Endothelial cell of umbilical vein (primary cell): Measurements from ENCODE around the gene FOXJ3. TPM values are rescaled to one million over a fixed set of nuclear protein-coding genes. Genes with fewer than 3 reads are reported as not detected.

ENCODE experiments used
- BruUV-seq: library from RNA; stranded (reverse); fragments of 400-500 nt; replicated peaks from 2 replicates; lab custom pipeline; 2021; lab: Mats Ljungman, UMichigan
- CTCF ChIA-PET: fragments of 300-600, 350-600 bp; sonication (Branson Sonifier 250); formaldehyde crosslinking; loops from one replicate; lab custom pipeline; 2021; ENCODE audit warnings: antibody characterized with exemption, inconsistent platforms; lab: Charles Lee
- POLR2A ChIA-PET: fragments of 300-600, 350-600 bp; sonication (Branson Sonifier 250); formaldehyde crosslinking; loops from one replicate; lab custom pipeline; 2021; ENCODE audit warnings: antibody characterized with exemption, inconsistent platforms; lab: Charles Lee
- DNase-seq: peaks from one replicate; pipeline ENCODE4 v3.0.0-alpha.2; 2011; ENCODE audit warnings: low read depth, low spot score
- FAIRE-seq: peaks from 2 replicates; lab custom pipeline; 2011; peaks lifted over from hg19 to GRCh38; lab: Jason Lieb, UNC
- H2AFZ ChIP-seq: 2 replicates; pipeline ENCODE4 v1.6.0; 2012; ENCODE audit warnings: low read depth, low read length, control low read depth, inconsistent platforms
- H3K27ac ChIP-seq: 2 replicates; pipeline ENCODE4 v1.5.1; 2011; ENCODE audit warnings: low read depth, mild to moderate bottlenecking, control low read depth, low read length, moderate library complexity; ENCODE audit not compliant: insufficient read depth
- H3K27me3 ChIP-seq, 2 experiments: 2 replicates each; pipeline versions ENCODE4 v1.6.0 to v1.6.1; 2011; ENCODE audit warnings: low read length in 2 of 2, mixed read lengths in 1 of 2; ENCODE audit not compliant: control insufficient read depth in 2 of 2, insufficient read depth in 2 of 2
- H3K36me3 ChIP-seq, 2 experiments: 2 replicates in 1 of 2; 3 replicates in 1 of 2; pipeline ENCODE4 v1.5.1; 2011; ENCODE audit warnings: low read length in 2 of 2, mild to moderate bottlenecking in 1 of 2, moderate library complexity in 1 of 2; ENCODE audit not compliant: control insufficient read depth in 2 of 2, insufficient read depth in 2 of 2; ENCODE audit errors: extremely low read depth in 1 of 2
- H3K4me1 ChIP-seq: 3 replicates; pipeline ENCODE4 v1.5.1; 2011; ENCODE audit warnings: mild to moderate bottlenecking, low read length; ENCODE audit not compliant: control insufficient read depth, insufficient read depth; ENCODE audit errors: extremely low read depth
- H3K4me2 ChIP-seq: 2 replicates; pipeline ENCODE4 v1.6.1; 2011; ENCODE audit warnings: low read length, control low read depth, mixed read lengths; ENCODE audit not compliant: insufficient read depth
- H3K4me3 ChIP-seq, 3 experiments: fragments of 200-600 bp in 1 of 3; sonication (generic), shearing (Covaris generic) in 1 of 3; replicated peaks in 1 of 3; 2 replicates each; pipeline ENCODE4 v1.5.1; 2011 to 2016; ENCODE audit warnings: control low read depth in 3 of 3, low read length in 3 of 3, mild to moderate bottlenecking in 2 of 3, inconsistent platforms in 1 of 3, low read depth in 1 of 3, moderate library complexity in 1 of 3; ENCODE audit not compliant: insufficient read depth in 1 of 3
- H3K79me2 ChIP-seq: 2 replicates; pipeline ENCODE4 v1.6.0; 2012; ENCODE audit warnings: low read length, inconsistent platforms; ENCODE audit not compliant: control insufficient read depth, insufficient read depth
- H3K9ac ChIP-seq: replicated peaks from 2 replicates; pipeline ENCODE3; 2011; ENCODE audit warnings: low read length, control low read depth; ENCODE audit not compliant: insufficient read depth; ENCODE audit errors: extremely low read depth
- H3K9me1 ChIP-seq: replicated peaks from 3 replicates; pipeline ENCODE4 v1.6.0; 2011; ENCODE audit warnings: mild to moderate bottlenecking, low read length; ENCODE audit not compliant: control insufficient read depth, insufficient read depth; ENCODE audit errors: extremely low read depth
- H3K9me3 ChIP-seq: replicated peaks from 2 replicates; pipeline ENCODE4 v1.5.1; 2012; ENCODE audit warnings: low read length, inconsistent platforms; ENCODE audit not compliant: control insufficient read depth, insufficient read depth
- H4K20me1 ChIP-seq: replicated peaks from 2 replicates; pipeline ENCODE3; 2011; ENCODE audit warnings: mild to moderate bottlenecking, low read length; ENCODE audit not compliant: control insufficient read depth, insufficient read depth; ENCODE audit errors: extremely low read depth
- EZH2 ChIP-seq: IDR thresholded peaks from 2 replicates; pipeline ENCODE4 v1.6.1; 2012; ENCODE audit warnings: borderline replicate concordance, low read depth, mild to moderate bottlenecking, moderate library complexity, low read length, inconsistent platforms; ENCODE audit not compliant: severe bottlenecking
- FOS ChIP-seq: IDR thresholded peaks from 2 replicates; pipeline ENCODE4 v1.6.1; 2011; ENCODE audit warnings: mild to moderate bottlenecking, low read length, moderate library complexity, borderline replicate concordance; ENCODE audit not compliant: insufficient read depth
- GATA2 ChIP-seq: IDR thresholded peaks from 2 replicates; pipeline ENCODE4 v1.7.0; 2011; ENCODE audit warnings: low read depth, mild to moderate bottlenecking, moderate library complexity, mixed read lengths, low read length; ENCODE audit not compliant: insufficient read length, insufficient read depth
- JUN ChIP-seq: IDR thresholded peaks from 2 replicates; pipeline ENCODE4 v1.6.1; 2011; ENCODE audit warnings: borderline replicate concordance, low read depth; ENCODE audit not compliant: insufficient read length, insufficient read depth
- MYC ChIP-seq: IDR thresholded peaks from one replicate; pipeline ENCODE4 v1.6.1; 2011; ENCODE audit warnings: mild to moderate bottlenecking, low read depth, low read length
- POLR2A ChIP-seq: IDR thresholded peaks from 2 replicates; pipeline ENCODE4 v1.6.1; 2012; ENCODE audit warnings: low read depth, mild to moderate bottlenecking, control low read depth, low read length
- POLR2AphosphoS5 ChIP-seq: IDR thresholded peaks from 2 replicates; pipeline ENCODE4 v1.6.1; 2012; ENCODE audit warnings: low read depth, mild to moderate bottlenecking, control low read depth, low read length, moderate library complexity; ENCODE audit not compliant: insufficient read depth
- dilution Hi-C: fragments of 300-500 bp; cut with MboI; formaldehyde crosslinking; loops from one replicate; pipeline ENCODE4 v1.15.0; 2019; ENCODE audit warnings: low sequenced_read_pairs; ENCODE audit not compliant: extremely low pct_ligation_motif_present
- intact Hi-C: fragments of 100-400 bp; cut with micrococcal nuclease; formaldehyde crosslinking; loops from one replicate; pipeline ENCODE4 v1.10.0; 2022
- polyA plus RNA-seq, 4 experiments: library from polyadenylated mRNA; depleted of rRNA in 3 of 4; stranded (reverse) in 3 of 4; unstranded in 1 of 4; fragments of >200 nt; gene quantifications; 2 replicates each; pipeline versions ENCODE4 v1.2.1 to v1.2.3, GENCODE V29; 2011 to 2012; ENCODE audit warnings: missing spikeins in 1 of 4
- total RNA-seq: library from RNA; stranded (reverse); gene quantifications from 2 replicates; pipeline ENCODE4 v1.2.3, GENCODE V29; 2021
- TF ChIP-seq, protein P1 (sequence below): IDR thresholded peaks from 2 replicates; pipeline ENCODE4 v1.6.1; 2011; ENCODE audit not compliant: insufficient read depth, insufficient read length
- TF ChIP-seq, protein P2 (sequence below), 2 donors: IDR thresholded peaks; 1 replicate in 1 of 2; 2 replicates in 1 of 2; pipeline ENCODE4 v1.5.1; 2011; ENCODE audit warnings: low read length in 2 of 2, mild to moderate bottlenecking in 2 of 2, moderate library complexity in 2 of 2, control low read depth in 1 of 2, inconsistent platforms in 1 of 2, low read depth in 1 of 2; ENCODE audit not compliant: insufficient read depth in 1 of 2; ENCODE audit errors: extremely low read depth in 1 of 2

The FOXJ3 gene
- total and polyA plus RNA-seq, 2 donors (not counting 3 experiments of a cell fraction or from before 2014, with no cell fraction given): 34.7 to 38.8 TPM

DNA sequence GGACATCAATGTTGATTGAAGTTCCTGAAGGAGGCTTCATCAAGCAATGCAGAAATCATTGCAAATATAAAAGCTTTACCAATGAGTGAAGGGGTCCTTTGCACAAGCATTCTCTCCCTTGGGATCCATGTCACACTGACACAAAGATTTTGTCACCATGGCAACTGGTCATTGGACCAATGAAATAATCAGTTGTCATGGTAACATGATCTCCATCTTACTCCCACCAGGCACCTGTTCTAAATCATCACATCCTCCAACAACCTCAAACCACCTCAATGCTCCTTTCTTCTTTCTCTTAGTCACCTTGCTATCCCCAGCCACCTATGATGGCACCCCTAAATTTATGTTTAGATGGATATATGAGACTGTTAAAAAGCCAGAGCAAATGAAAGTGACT, 13.5 kb upstream of the FOXJ3 start:
- H3K4me1 ChIP-seq: no peaks in the 10 kb centered on the region
- no peak overlapping the region for H3K4me3 ChIP-seq
- no peak for DNase-seq
- FAIRE-seq: no peak
- intact Hi-C loops: no loop called here
- dilution Hi-C loops: no loop called here
- no peak overlapping the region for H3K4me2 ChIP-seq
- no peaks in the 10 kb centered on the region for H3K9me1 ChIP-seq
- no peak for TF ChIP-seq FOS
- TF ChIP-seq GATA2: no peak
- no peak for TF ChIP-seq POLR2AphosphoS5
- TF ChIP-seq, protein P1, sequence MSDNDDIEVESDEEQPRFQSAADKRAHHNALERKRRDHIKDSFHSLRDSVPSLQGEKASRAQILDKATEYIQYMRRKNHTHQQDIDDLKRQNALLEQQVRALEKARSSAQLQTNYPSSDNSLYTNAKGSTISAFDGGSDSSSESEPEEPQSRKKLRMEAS: no peak
- TF ChIP-seq, protein P2, sequence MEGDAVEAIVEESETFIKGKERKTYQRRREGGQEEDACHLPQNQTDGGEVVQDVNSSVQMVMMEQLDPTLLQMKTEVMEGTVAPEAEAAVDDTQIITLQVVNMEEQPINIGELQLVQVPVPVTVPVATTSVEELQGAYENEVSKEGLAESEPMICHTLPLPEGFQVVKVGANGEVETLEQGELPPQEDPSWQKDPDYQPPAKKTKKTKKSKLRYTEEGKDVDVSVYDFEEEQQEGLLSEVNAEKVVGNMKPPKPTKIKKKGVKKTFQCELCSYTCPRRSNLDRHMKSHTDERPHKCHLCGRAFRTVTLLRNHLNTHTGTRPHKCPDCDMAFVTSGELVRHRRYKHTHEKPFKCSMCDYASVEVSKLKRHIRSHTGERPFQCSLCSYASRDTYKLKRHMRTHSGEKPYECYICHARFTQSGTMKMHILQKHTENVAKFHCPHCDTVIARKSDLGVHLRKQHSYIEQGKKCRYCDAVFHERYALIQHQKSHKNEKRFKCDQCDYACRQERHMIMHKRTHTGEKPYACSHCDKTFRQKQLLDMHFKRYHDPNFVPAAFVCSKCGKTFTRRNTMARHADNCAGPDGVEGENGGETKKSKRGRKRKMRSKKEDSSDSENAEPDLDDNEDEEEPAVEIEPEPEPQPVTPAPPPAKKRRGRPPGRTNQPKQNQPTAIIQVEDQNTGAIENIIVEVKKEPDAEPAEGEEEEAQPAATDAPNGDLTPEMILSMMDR (IDR thresholded peaks at IDR 0.05; ENCODE audit: extremely low read depth in 1 of 2, insufficient read depth in 1 of 2, low read depth in 1 of 2, low read length in 2 of 2): no peak
- no peak for TF ChIP-seq POLR2A
- TF ChIP-seq JUN: no peak
- TF ChIP-seq EZH2: no peak
- no peak for TF ChIP-seq MYC
- H3K79me2 ChIP-seq: no peaks in the 10 kb centered on the region
- BruUV-seq: no TSS peak
- no peak overlapping the region for H3K9ac ChIP-seq
- no peaks in the 10 kb centered on the region for H4K20me1 ChIP-seq
- H3K9me3 ChIP-seq: no peaks in the 10 kb centered on the region
- peaks cover 4 to 7% of the 10 kb centered on the region in 2 experiments for H3K27me3 ChIP-seq
- H3K36me3 ChIP-seq: no peaks in the 10 kb centered on the region
- no peak overlapping the region for H2AFZ ChIP-seq
- ChIA-PET CTCF (no interaction called here), POLR2A (no interaction called here)
- H3K27ac ChIP-seq: no peak overlapping the region
